ENCODE measurements around the gene AUTS2. TPM values are rescaled to one million over a fixed set of nuclear protein-coding genes. Genes with fewer than 3 reads are reported as not detected.
A peak's percentile ranks its signal among the peaks of the same experiment; 100 is the strongest.

AUTS2 gene
- total and polyA plus RNA-seq, 2 experiments from 2014 or later: 3.0 to 4.4 TPM

GRCh38 chr7:70421319-70421718 lies 823.0 kb downstream of the AUTS2 start:
- Histone ChIP-seq H3F3A (ENCODE audit: insufficient read depth) (no peaks in the 10 kb centered on the region), H3K4me2 (ENCODE audit: unreplicated experiment) (no peak overlapping the region), H3K9me2 (ENCODE audit: insufficient read depth) (no peaks in the 10 kb centered on the region), H3K36me3 (ENCODE audit: low read depth) (no peaks in the 10 kb centered on the region), H3K4me3 (no peak overlapping the region), H3K79me2 (ENCODE audit: insufficient read depth) (no peaks in the 10 kb centered on the region), H3K4me1 (ENCODE audit: insufficient read depth) (no peaks in the 10 kb centered on the region), H3K9me3 (ENCODE audit: low read depth) (no peaks in the 10 kb centered on the region), H4K20me1 (ENCODE audit: insufficient read depth) (no peaks in the 10 kb centered on the region), H3K9ac (no peak overlapping the region), H2AFZ (no peak overlapping the region), H3K27ac (no peak overlapping the region), H3K27me3 (replicated peaks; ENCODE audit: insufficient read depth) (no peaks in the 10 kb centered on the region)
- in situ Hi-C loops (cut with MboI): no loop called here
- DNase-seq: no peak
- TF ChIP-seq EZH2 (IDR thresholded peaks at IDR 0.05; ENCODE audit: insufficient read depth, poor library complexity, severe bottlenecking): no peak
- TF ChIP-seq EZH2phosphoT487 (IDR thresholded peaks at IDR 0.05; ENCODE audit: insufficient read depth, low read depth): no peak
- 63 to 75% methylated on average over 2 of the region's 2 CpGs for WGBS, 2 experiments (ENCODE audit: low coverage in 1 of 2, low lambda C conversion rate in 2 of 2, missing lambda C conversion rate in 2 of 2)

- DNase-seq: no peak
- TF ChIP-seq EZH2phosphoT487 (IDR thresholded peaks at IDR 0.05; ENCODE audit: insufficient read depth, low read depth) (no peak), EZH2 (IDR thresholded peaks at IDR 0.05; ENCODE audit: insufficient read depth, poor library complexity, severe bottlenecking) (no peak)
- Histone ChIP-seq H3K4me2 (ENCODE audit: unreplicated experiment) (no peak overlapping the region), H3K79me2 (ENCODE audit: insufficient read depth) (no peaks in the 10 kb centered on the region), H3F3A (ENCODE audit: insufficient read depth) (no peaks in the 10 kb centered on the region), H3K27ac (no peak overlapping the region), H3K4me1 (ENCODE audit: insufficient read depth) (no peaks in the 10 kb centered on the region), H4K20me1 (ENCODE audit: insufficient read depth) (no peaks in the 10 kb centered on the region), H3K4me3 (no peak overlapping the region), H3K36me3 (ENCODE audit: low read depth) (no peaks in the 10 kb centered on the region), H3K9ac (no peak overlapping the region), H3K9me2 (ENCODE audit: insufficient read depth) (no peaks in the 10 kb centered on the region), H2AFZ (no peak overlapping the region), H3K9me3 (ENCODE audit: low read depth) (no peaks in the 10 kb centered on the region), H3K27me3 (replicated peaks; ENCODE audit: insufficient read depth) (no peaks in the 10 kb centered on the region)
- 83 to 84% methylated on average over 12 of the region's 12 CpGs for WGBS, 2 experiments (ENCODE audit: low coverage in 1 of 2, low lambda C conversion rate in 2 of 2, missing lambda C conversion rate in 2 of 2)
- in situ Hi-C loops (cut with MboI): no loop called here
Measured at GRCh38 chr7:70426249-70426880, 828.1 kb downstream of the AUTS2 start.

- Histone ChIP-seq H3K9me2 (ENCODE audit: insufficient read depth) (no peaks in the 10 kb centered on the region), H3K27me3 (replicated peaks; ENCODE audit: insufficient read depth) (no peaks in the 10 kb centered on the region), H4K20me1 (ENCODE audit: insufficient read depth) (no peaks in the 10 kb centered on the region), H3K4me3 (no peak overlapping the region), H3K4me2 (ENCODE audit: unreplicated experiment) (no peak overlapping the region), H3K79me2 (ENCODE audit: insufficient read depth) (no peaks in the 10 kb centered on the region), H3K27ac (no peak overlapping the region), H3K36me3 (ENCODE audit: low read depth) (no peaks in the 10 kb centered on the region), H3K9ac (no peak overlapping the region), H2AFZ (no peak overlapping the region), H3F3A (ENCODE audit: insufficient read depth) (no peaks in the 10 kb centered on the region), H3K4me1 (ENCODE audit: insufficient read depth) (no peaks in the 10 kb centered on the region), H3K9me3 (ENCODE audit: low read depth) (no peaks in the 10 kb centered on the region)
- TF ChIP-seq EZH2 (IDR thresholded peaks at IDR 0.05; ENCODE audit: insufficient read depth, poor library complexity, severe bottlenecking) (no peak), EZH2phosphoT487 (IDR thresholded peaks at IDR 0.05; ENCODE audit: insufficient read depth, low read depth) (no peak)
- 67% methylated on average over 12 of the region's 12 CpGs for WGBS, 2 experiments (ENCODE audit: low coverage in 1 of 2, low lambda C conversion rate in 2 of 2, missing lambda C conversion rate in 2 of 2)
- no peak for DNase-seq
- in situ Hi-C loops (cut with MboI): no loop called here
Measured at GRCh38 chr7:70432567-70433001, 834.3 kb downstream of the AUTS2 start.

GRCh38 chr7:70434376-70434775 lies 836.1 kb downstream of the AUTS2 start:
- peak; percentile 2 for DNase-seq
- Histone ChIP-seq H3K4me2 (ENCODE audit: unreplicated experiment) (no peak overlapping the region), H3K4me3 (no peak overlapping the region), H3K27ac (no peak overlapping the region), H3K27me3 (replicated peaks; ENCODE audit: insufficient read depth) (no peaks in the 10 kb centered on the region), H3K9ac (no peak overlapping the region), H3K36me3 (ENCODE audit: low read depth) (no peaks in the 10 kb centered on the region), H2AFZ (no peak overlapping the region), H3K4me1 (ENCODE audit: insufficient read depth) (no peaks in the 10 kb centered on the region), H3K9me2 (ENCODE audit: insufficient read depth) (no peaks in the 10 kb centered on the region), H4K20me1 (ENCODE audit: insufficient read depth) (no peaks in the 10 kb centered on the region), H3K79me2 (ENCODE audit: insufficient read depth) (no peaks in the 10 kb centered on the region), H3K9me3 (ENCODE audit: low read depth) (no peaks in the 10 kb centered on the region), H3F3A (ENCODE audit: insufficient read depth) (no peaks in the 10 kb centered on the region)
- 55 to 71% methylated on average over 2 of the region's 2 CpGs for WGBS, 2 experiments (ENCODE audit: low coverage in 1 of 2, low lambda C conversion rate in 2 of 2, missing lambda C conversion rate in 2 of 2)
- TF ChIP-seq EZH2phosphoT487 (IDR thresholded peaks at IDR 0.05; ENCODE audit: insufficient read depth, low read depth): no peak
- no peak for TF ChIP-seq EZH2 (IDR thresholded peaks at IDR 0.05; ENCODE audit: insufficient read depth, poor library complexity, severe bottlenecking)
- in situ Hi-C loops (cut with MboI): no loop called here

All from GM23248 (cell line).